Measurements from ENCODE around the gene ICOSLG. TPM values are rescaled to one million over a fixed set of nuclear protein-coding genes. Genes with fewer than 3 reads are reported as not detected.
A peak's percentile ranks its signal among the peaks of the same experiment; 100 is the strongest.
"Not testable (repeated sequence)": the region's sequence is repeated elsewhere in the genome, so short reads cannot be mapped to it uniquely, and the experiment has no call there.

ICOSLG gene
- total RNA-seq, 1 donor from 2014 or later, result 2.0 TPM

GRCh38 chr21:44263768-44264167 lies 23.0 kb upstream of the ICOSLG start:
- DNase-seq, result no peak

GRCh38 chr21:44263221-44263760 lies 22.5 kb upstream of the ICOSLG start:
- DNase-seq, result no peak

GRCh38 chr21:44262338-44263056 lies 21.8 kb upstream of the ICOSLG start:
- DNase-seq, result no peak

GRCh38 chr21:44261675-44262295 lies 21.0 kb upstream of the ICOSLG start, which contains the start of gene DNMT3L:
TSS of gene DNMT3L (minus strand) at chr21:44261897. CDS start at chr21:44261259, 638 bp downstream.
- DNase-seq, result no peak

- DNase-seq, result no peak
Observed at GRCh38 chr21:44260791-44261631, 20.3 kb upstream of the ICOSLG start.

- no peak for DNase-seq
Observed at GRCh38 chr21:44260066-44260465, 19.3 kb upstream of the ICOSLG start.

GRCh38 chr21:44259082-44259705 lies 18.5 kb upstream of the ICOSLG start:
- no peak for DNase-seq

GRCh38 chr21:44258056-44258725 lies 17.4 kb upstream of the ICOSLG start:
- no peak for DNase-seq

- DNase-seq, result no peak
Observed at GRCh38 chr21:44255511-44255981, 14.8 kb upstream of the ICOSLG start.

GRCh38 chr21:44253832-44254710 lies 13.3 kb upstream of the ICOSLG start:
- peak; percentile 64 for DNase-seq

- DNase-seq, result not testable (repeated sequence)
Observed at GRCh38 chr21:44249204-44250037, 8.7 kb upstream of the ICOSLG start.

GRCh38 chr21:44247904-44248303 lies 7.2 kb upstream of the ICOSLG start:
- DNase-seq, result not testable (repeated sequence)

- DNase-seq, result not testable (repeated sequence)
Observed at GRCh38 chr21:44243980-44244379, 3.2 kb upstream of the ICOSLG start.

- DNase-seq, result not testable (repeated sequence)
Observed at GRCh38 chr21:44241281-44241680, 538 bp upstream of the ICOSLG start.

GRCh38 chr21:44240353-44240752 lies 390 bp downstream of the ICOSLG start:
- not testable (repeated sequence) for DNase-seq

GRCh38 chr21:44229561-44229960 lies 11.2 kb downstream of the ICOSLG start:
- DNase-seq, result not testable (repeated sequence)

GRCh38 chr21:44228109-44228508 lies 12.6 kb downstream of the ICOSLG start:
- DNase-seq, result not testable (repeated sequence)

GRCh38 chr21:44227614-44228013 lies 13.1 kb downstream of the ICOSLG start:
- DNase-seq, result not testable (repeated sequence)

- not testable (repeated sequence) for DNase-seq
Observed at GRCh38 chr21:44225605-44226004, 15.1 kb downstream of the ICOSLG start.

GRCh38 chr21:44223334-44223733 lies 17.4 kb downstream of the ICOSLG start:
- not testable (repeated sequence) for DNase-seq

Data from dermis blood vessel endothelial cell (primary cell).